HG03175 (cell line): Measurements from ENCODE around the gene HHLA2.
A peak's percentile ranks its signal among the peaks of the same experiment; 100 is the strongest.
"Not testable (repeated sequence)": the region's sequence is repeated elsewhere in the genome, so short reads cannot be mapped to it uniquely, and the experiment has no call there.

Source experiments
- ATAC-seq: cut with Tn5 transposase; IDR thresholded peaks from one replicate; pipeline ENCODE4 v1.9.1; 2021; ENCODE audit warnings: mild to moderate bottlenecking, moderate library complexity; ENCODE audit not compliant: unreplicated experiment

The HHLA2 gene

DNA sequence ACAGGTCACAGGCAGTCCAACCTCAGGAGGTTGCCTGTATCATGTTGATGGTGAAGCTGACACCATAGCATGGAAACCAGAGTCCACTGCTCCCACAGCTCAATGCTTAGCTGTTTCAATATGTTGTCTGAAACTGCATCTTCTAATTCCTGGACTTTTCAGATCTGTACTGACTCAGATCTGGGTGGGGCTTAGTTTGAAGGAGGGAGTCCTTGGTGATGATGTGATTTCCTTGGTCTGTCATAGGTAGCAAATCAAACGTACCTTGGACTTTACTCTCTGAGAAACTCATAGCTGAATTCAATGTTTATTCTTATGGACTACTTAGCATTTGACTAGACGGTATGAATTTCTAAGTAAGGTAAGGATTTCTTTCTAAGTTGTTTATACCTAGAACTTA lies at the start of gene HHLA2:
HHLA2 (plus strand) TSS at position 310 of the 400 bp plus-strand sequence. CDS start 55,266 bp downstream, outside the sequence.
- ATAC-seq: no peak

- ATAC-seq: no peak
Measured at GRCh38 chr3:108250626-108251025, 45.7 kb upstream of the HHLA2 start.

DNA sequence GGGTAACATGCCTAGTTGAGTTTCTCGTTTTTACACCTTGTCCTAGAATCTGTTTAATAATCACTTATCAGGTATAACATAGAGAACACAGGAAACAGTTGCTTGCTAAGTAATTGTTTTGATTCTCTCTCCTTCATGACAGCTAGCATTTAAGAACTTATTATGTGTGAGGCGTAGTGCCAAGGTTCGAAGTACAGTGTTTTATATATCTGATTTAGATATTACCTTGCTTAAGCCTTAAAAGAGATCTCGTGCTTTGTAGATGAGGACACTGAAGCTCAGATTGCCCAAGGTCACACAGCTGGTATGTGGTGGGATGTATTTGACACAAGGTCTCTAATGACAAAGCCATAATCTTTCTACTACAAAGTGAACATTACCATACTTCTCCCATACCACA lies 45.1 kb upstream of the HHLA2 start:
- ATAC-seq: no peak

DNA sequence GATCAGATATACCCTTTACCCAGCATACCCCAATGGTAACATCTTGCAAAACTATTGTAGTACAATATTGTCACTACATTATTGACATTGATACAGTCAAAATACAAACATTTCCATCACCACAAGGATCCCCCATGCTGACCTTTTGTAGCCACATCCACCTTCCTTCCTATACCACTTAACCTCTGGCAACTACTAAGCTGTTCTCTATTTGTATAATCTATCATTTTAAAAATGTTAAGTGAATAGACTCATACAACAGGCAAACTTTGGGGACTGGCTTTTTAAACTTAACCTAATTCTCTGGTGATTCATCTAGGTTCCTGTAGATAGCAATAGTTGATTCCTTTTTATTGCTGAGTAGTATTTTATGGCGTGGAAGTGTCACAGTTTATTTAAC lies 44.5 kb upstream of the HHLA2 start:
- no peak for ATAC-seq

DNA sequence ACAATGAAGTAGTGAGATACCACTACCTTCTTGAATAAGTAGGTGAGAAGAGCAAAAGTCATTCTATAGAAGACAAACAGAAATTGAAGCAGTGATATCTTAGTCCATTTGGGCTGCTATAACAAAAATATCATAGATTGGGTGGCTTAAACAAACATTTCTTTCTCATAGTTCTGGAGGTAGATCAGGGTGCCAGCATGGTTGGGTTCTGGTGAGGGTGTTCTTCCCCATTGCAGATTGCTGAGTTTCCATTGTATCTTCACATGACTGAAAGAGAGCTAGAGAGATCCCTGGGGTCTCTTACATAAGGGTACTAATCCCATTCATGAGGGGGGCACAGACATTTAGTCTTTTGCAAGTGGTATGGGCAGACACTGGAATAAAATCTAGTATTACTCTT lies 41.2 kb upstream of the HHLA2 start:
- no peak for ATAC-seq

DNA sequence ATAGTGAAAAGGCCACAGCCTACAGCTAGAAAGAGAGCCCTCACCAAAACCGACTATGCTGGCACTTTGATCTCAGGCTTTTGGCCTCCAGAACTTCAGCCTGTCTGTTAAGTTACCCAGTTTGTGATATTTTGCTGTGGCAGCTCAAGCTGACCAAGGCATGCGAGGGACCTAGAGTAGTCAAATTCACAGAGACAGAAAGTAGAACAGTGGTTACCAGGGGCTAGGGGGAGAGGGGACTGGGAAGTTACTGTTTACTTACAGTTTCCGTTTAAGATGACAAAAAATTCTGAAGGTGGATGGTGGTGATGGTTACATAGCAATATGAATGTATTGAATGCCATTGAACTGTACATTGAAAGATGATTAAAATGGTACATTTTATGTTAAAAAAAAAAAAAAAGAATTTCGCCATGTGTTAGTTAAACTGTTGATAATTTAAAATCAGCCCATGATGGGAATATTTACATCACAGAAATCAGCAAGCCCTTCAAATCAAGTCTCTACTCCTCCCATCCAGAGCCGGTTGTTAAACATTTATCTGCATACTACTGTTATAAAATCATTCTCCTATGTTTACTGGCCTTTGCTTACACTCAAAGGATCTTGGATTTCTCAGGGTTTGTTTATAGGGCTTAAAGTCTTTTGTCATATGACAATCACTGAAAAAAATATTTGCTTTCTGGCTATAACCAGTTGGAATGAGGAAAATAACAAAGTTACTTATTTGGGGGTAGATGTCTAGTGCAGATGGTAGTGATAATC lies 31.6 kb upstream of the HHLA2 start:
- peak; percentile 75 for ATAC-seq

- ATAC-seq: not testable (repeated sequence)
Measured at GRCh38 chr3:108268235-108268634, 28.1 kb upstream of the HHLA2 start.

- ATAC-seq: no peak
Measured at GRCh38 chr3:108271626-108272025, 24.7 kb upstream of the HHLA2 start.

- not testable (repeated sequence) for ATAC-seq
Measured at GRCh38 chr3:108279066-108279465, 17.3 kb upstream of the HHLA2 start.

- no peak for ATAC-seq
Measured at GRCh38 chr3:108280476-108280875, 15.9 kb upstream of the HHLA2 start.

- no peak for ATAC-seq
Measured at GRCh38 chr3:108281670-108282069, 14.7 kb upstream of the HHLA2 start.

GRCh38 chr3:108283006-108283405 lies 13.3 kb upstream of the HHLA2 start:
- ATAC-seq: no peak

DNA sequence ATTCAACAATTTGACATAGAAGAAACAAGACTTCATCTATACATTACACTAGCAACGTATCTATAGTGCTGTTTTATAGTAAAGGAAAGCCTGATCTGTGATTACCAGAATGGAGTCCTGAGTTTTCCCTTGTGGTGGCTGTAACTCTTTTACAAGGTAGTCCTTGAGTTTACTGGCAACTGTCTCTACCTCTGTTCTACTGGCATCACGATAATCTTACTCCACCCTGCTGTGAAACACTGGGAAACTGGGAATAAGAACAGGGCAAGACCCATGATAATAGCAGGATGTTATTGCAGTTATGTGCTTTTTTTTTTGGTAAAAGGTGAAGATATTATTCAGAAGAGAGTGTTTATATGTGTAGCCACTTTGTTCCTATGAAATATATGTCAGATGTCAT lies 12.4 kb upstream of the HHLA2 start:
- no peak for ATAC-seq

GRCh38 chr3:108285176-108285575 lies 11.2 kb upstream of the HHLA2 start:
- no peak for ATAC-seq

- no peak for ATAC-seq
Measured at GRCh38 chr3:108287146-108287545, 9.2 kb upstream of the HHLA2 start.

- ATAC-seq: not testable (repeated sequence)
Measured at GRCh38 chr3:108288193-108288592, 8.2 kb upstream of the HHLA2 start.

DNA sequence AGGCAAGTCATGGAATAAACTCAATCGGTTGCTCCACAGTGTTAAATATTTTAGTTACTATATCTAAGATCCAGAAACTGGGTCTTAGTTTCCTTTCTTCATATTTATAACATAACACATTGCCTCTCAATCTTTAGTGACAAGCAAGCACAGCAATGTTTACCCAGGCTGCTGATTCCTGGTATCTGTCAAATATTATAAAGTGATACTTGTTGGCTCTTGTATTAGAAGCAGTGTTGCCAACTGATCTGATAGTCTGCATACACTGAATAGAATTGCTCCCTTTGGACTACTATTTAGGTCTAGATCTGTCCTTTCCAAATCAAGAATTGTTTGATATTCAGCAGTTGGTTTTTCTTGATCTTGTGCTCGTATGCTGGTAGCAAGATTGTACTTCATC lies 7.2 kb upstream of the HHLA2 start:
- no peak for ATAC-seq

- ATAC-seq: no peak
Measured at GRCh38 chr3:108292450-108292849, 3.9 kb upstream of the HHLA2 start.

DNA sequence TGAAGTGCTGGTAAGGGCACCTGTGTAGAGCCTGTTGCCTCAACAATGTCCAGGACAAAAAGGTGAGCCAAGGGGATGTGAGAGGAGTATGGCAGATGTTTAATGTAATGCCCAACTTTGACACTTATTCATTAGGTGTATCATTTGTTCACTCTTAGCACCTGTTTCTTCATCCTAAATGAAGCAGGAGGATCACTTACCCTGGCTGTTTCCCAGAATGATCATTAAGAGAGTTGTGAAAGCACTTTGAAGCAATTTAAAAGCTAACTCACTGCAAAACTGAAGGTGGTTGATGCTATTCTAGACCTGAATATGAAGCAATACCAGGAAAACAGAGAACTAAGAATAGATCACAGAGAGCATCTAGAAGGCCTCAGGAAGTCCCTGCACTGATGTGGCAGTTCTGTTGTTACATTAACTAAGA lies 3.4 kb upstream of the HHLA2 start:
- ATAC-seq: peak; percentile 55

DNA sequence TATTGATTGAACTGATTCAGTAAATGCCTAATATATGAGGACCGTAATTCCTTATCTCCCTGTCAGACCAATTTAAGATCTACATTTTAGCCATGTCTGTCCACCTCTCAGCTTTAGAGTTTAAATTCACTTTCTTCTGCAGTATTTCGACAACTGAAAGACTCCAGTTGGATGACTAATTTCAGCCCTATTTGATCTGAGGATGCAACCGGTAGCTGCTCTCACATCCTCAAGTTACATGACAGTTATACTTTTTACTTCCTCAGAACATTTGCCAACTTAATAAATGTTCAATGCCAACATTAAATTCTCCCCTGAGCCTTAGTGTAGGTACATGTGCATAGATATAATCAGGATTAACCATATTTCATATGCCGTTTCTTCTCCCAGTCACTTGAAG lies 2.5 kb upstream of the HHLA2 start:
- peak; percentile 88 for ATAC-seq

DNA sequence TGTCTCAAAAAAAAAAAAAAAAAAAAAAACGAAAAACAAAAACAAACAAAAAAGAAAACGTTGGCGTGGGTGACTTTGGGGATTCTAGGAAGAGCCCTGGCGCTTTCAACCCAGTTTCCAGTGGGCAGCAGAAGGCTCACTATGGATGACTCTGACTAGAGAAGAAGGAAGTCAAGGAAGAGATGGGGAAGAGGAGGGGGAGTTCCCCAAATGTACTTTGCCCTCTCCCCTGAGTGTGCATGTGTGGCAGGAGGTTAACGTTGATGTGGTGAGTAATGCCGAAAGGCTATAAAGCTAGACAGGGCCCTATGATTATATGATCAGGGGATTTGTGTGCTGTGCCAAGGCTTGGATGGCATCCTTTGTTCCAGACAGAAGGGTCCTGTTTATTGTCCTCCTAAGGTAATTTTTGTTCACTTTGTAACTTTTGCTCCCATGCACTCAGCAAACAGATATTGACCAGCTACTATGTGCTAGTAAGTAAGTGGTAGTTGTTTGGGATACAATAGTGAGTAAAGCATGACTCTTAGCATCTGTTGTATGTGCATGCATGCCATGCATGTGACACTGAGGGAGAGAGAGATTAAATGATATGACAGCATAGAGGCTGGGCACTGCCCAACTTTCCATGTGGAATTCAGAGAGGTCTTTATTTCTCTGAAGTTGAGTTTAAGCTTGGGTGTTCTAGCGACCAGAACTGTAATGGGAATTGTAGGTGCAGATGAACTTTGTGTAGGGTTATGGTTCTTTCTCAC lies 750 bp upstream of the HHLA2 start:
- no peak for ATAC-seq

GRCh38 chr3:108297647-108298046 lies 1.3 kb downstream of the HHLA2 start:
- no peak for ATAC-seq
